GM18511 (cell line): ENCODE results near the gene DTX2.
"Not testable (repeated sequence)": the region's sequence is repeated elsewhere in the genome, so short reads cannot be mapped to it uniquely, and the experiment has no call there.

ENCODE experiments used
- ATAC-seq: cut with Tn5 transposase; IDR thresholded peaks from one replicate; pipeline ENCODE4 v1.9.1; 2021; ENCODE audit warnings: mild to moderate bottlenecking, moderate library complexity; ENCODE audit not compliant: unreplicated experiment

DTX2 gene

GRCh38 chr7:76485822-76486610 is 24.5 kb downstream of the DTX2 start:
- ATAC-seq = peak; percentile 29

DNA sequence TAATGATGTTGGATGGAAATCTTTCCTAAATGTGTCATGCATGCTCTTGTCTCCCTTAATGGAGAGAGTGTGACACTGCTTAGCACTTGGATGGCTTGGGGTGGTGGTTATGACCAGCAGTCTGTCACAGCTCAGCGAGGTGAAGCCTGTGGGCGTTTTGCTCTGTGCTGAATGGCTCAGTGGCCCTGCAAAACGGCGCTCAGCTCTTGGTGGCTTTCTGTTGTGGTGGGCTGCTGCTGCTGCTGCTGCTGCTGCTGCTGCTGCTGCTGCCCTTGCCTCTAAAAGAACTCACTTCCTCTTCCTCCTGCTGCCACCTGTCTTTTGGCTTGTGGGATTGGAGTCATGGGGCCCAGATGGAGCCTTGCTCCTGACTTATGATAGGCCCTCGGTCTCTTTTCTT is 25.1 kb downstream of the DTX2 start:
- peak; percentile 99 for ATAC-seq

DNA sequence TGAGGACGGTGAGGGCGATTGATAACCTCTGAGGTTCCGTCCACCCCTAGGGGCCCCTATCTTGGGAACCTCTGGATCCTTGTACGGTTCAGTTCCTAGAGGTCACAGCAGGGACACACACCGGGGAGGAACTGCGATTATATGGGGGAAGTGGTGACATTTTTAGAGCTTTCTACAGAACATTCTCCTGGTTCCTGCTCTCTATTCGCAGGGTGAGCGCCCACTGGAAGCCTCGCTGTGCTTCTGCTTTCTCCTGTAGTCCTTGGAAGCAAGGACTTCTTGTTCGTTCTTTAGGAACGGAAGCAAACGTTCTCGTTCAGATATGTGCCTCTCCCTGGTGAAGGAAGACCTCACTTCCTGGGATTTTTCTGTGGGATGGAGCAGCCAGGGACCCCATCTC is 26.5 kb downstream of the DTX2 start:
- ATAC-seq = not testable (repeated sequence)

- ATAC-seq = not testable (repeated sequence)
These were observed 30.6 kb downstream of the DTX2 start for GRCh38 chr7:76492139-76492538.

DNA sequence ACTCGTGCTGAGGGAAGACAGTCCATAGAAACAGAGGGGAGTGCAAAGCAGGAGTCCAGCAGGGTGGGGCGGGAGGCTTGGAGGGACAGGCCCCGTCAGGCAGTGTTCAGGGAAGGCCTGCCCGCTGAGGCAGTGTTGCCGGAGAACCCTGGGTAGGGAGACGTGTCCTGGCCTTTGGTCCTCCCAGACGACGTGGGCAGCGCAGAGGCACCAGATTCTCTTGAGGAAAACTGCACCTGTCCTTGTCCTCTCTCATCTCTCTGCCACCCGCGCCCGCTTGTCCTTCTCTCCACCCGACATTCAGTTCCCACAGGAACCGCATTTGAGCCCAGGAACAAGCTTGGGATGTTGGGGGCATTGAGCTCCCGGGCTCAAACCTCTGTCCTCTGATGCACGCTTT is 34.2 kb downstream of the DTX2 start:
- not testable (repeated sequence) for ATAC-seq

- not testable (repeated sequence) for ATAC-seq
These were observed 36.5 kb downstream of the DTX2 start for GRCh38 chr7:76497918-76498582.

GRCh38 chr7:76498583-76499200 is 37.2 kb downstream of the DTX2 start:
- not testable (repeated sequence) for ATAC-seq

GRCh38 chr7:76499201-76499923 is 37.9 kb downstream of the DTX2 start:
- not testable (repeated sequence) for ATAC-seq

- ATAC-seq = not testable (repeated sequence)
These were observed 38.4 kb downstream of the DTX2 start for GRCh38 chr7:76499924-76500241.

GRCh38 chr7:76502224-76502623 is 40.7 kb downstream of the DTX2 start:
- ATAC-seq = not testable (repeated sequence)

DNA sequence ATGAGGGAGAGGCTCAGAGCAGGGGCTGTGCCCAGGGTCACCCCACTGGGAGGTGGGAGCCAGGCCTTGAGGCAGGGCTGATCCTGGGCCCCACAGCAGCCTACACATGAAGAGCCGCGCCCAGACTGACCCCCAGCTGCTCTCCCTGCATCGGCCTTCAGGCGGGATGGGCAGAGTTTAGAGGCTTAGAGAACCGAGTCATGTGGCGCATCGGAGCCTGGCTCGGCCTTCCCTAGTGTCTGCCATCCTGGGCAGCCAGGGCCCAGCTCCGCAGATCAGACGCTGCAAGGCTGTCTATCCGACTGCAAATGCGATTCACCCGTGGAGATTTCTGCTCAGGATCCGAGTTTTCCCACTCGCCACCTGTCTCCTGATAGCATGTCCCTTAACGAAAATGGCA is 41.3 kb downstream of the DTX2 start:
- ATAC-seq = not testable (repeated sequence)

- not testable (repeated sequence) for ATAC-seq
These were observed 41.7 kb downstream of the DTX2 start for GRCh38 chr7:76503244-76503643.

- ATAC-seq = not testable (repeated sequence)
These were observed 43.0 kb downstream of the DTX2 start for GRCh38 chr7:76504351-76505167.

DNA sequence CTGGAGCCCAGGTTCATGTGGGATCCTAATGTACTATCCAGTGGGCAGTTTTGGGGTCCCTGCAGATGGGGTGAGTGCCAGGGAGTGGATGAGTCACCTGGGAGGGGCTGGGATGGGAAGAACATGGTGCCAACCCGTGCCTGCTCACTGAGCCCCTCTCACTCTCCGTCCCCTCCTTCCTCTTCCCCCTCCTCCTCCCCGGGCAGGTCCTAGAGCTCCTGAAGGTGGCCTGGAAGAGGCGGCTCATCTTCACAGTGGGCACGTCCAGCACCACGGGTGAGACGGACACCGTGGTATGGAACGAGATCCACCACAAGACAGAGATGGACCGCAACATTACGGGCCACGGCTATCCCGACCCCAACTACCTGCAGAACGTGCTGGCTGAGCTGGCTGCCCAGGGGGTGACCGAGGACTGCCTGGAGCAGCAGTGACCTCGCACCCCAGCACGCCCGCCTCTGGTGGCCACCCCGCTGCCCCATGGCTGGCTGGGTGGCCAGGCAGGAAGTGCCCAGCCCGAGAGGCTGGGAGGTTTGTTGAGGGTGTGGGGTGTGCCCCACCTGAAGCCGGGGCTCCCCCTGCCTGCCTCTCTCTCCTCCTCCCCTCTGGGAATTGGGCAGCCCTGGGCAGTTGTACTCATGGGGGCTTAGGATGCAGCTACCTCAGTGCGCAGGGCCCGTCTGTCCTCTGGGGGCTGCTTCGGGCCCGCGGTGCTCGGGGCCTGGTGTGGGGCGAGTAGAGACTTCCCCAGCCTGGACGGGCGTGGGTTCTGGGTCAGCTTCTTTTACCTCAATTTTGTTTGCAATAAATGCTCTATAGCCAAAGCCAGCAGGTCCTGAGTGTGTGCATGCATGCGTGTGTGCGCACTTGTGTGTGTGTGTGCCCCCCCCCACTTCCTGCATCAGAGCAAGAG is 43.9 kb downstream of the DTX2 start:
- ATAC-seq = no peak

DNA sequence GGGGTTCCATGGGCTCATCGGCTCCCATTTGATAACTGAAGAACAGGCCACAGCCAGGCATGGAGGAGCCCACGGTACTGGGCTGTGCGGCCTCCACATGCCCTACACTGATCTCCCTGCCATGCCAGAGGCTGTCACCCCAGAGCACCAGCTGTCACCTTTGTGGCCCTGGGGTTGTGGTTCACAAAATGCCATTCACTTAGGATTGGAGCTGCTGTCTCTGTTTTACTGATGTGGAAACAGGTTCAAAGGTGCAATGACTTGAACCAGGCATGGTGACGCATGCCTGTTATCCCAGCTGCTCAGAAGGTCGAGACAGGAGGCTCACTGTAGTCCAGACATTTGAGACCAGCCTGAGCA is 44.6 kb downstream of the DTX2 start:
- no peak for ATAC-seq

DNA sequence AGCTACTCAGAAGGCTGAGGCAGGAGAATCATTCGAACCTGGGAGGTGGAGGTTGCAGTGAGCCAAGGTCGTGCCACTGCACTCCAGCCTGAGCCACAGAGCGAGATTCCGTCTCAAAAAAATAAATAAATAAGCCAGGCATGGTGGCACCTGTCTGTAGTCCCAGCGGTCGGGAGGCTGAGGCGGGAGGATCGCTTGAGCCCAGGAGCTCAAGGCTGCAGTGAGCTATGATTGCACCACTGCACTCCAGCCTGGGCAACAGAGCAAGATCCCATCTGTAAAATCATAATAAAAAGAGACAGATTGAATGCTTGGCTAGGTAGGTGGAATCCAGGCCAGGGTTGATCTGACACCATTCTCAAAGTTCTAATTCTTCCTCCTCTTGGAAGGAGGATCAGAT is 45.1 kb downstream of the DTX2 start:
- ATAC-seq = not testable (repeated sequence)

- no peak for ATAC-seq
These were observed 46.4 kb downstream of the DTX2 start for GRCh38 chr7:76507723-76508406.

DNA sequence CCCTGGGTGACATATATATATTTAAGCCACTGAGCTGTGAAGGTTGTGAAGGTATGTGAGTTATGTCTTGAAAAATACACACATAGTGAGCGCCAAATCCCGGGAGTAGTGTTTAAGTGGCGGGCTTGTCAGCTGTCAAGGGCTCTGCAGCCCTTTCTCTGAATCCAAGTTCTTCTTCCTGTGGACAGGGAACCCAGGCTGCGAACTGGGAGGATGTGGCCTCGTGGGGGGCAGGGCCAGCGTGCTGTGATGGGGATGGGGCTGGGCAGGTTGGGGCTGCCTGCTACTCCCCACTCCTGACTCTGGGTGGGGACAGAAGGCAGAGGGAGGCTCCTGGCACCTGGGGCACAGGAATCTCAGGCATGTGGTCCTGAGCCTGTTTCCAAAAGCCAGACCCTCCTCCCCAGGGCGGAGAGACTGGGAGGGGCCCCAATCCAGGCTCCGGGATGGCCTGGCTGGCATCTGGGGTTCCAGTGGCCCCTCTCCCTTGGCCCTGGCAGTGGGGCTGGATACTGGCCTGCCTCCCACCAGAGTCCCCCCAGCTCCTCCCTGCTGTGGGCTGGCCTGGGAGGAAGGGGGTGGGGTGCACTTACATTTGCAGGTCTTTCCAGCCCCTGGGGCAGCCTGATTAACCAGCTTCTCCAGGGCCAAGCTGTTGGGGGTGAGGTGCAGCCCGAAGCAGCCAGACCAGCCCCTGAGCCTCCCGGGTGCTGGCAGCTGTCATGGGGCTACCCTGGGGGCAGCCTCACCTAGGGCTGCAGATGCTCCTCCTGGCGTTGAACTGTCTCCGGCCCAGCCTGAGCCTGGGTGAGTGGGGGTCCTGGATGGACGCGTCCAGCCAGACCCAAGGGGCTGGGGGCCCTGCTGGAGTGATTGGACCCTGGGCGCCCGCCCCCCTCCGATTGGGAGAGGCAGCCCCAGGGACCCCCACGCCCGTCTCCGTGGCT is 48.7 kb downstream of the DTX2 start, which contains the start of gene UPK3B:
Gene UPK3B (plus strand): TSS at position 622 of the 947 bp plus-strand sequence. CDS start 101 bp downstream, at position 723.
- ATAC-seq = no peak
